AG10803 (cell line): ENCODE measurements around the gene SMNDC1.

ENCODE experiments used
- DNase-seq: peaks from one replicate; pipeline ENCODE4 v3.0.0; 2010; ENCODE audit warnings: low read depth
- H3K4me3 ChIP-seq: 2 replicates; pipeline ENCODE4 v1.5.1; 2011; ENCODE audit warnings: mild to moderate bottlenecking, low read length, control low read depth
- CTCF ChIP-seq: conservative IDR thresholded peaks from 2 replicates; pipeline ENCODE4 v1.5.1; 2011; ENCODE audit warnings: mild to moderate bottlenecking, low read length, control low read depth, inconsistent platforms

Gene SMNDC1

GRCh38 chr10:110321869-110322620, 17.3 kb upstream of the SMNDC1 start:
- H3K4me3 ChIP-seq, result no peak overlapping the region
- no peak for DNase-seq
- TF ChIP-seq CTCF, result no peak

GRCh38 chr10:110317866-110318850, 13.4 kb upstream of the SMNDC1 start:
- DNase-seq, result no peak

GRCh38 chr10:110313674-110314073, 9.0 kb upstream of the SMNDC1 start:
- no peak overlapping the region for H3K4me3 ChIP-seq
- no peak for TF ChIP-seq CTCF
- DNase-seq, result no peak

More at GRCh38 chr10:110317866-110318850, 13.4 kb upstream of the SMNDC1 start:
- TF ChIP-seq CTCF, result no peak
- no peak overlapping the region for H3K4me3 ChIP-seq

- TF ChIP-seq CTCF, result no peak
- DNase-seq, result peak; percentile 52
- H3K4me3 ChIP-seq, result no peak overlapping the region
Measured at GRCh38 chr10:110312206-110312605, 7.5 kb upstream of the SMNDC1 start.

- no peak overlapping the region for H3K4me3 ChIP-seq
- peak; percentile 56 for DNase-seq
- peak; percentile 81 for TF ChIP-seq CTCF
Measured at GRCh38 chr10:110311357-110311949, 6.7 kb upstream of the SMNDC1 start.

GRCh38 chr10:110310741-110311140, 6.0 kb upstream of the SMNDC1 start:
- DNase-seq, result no peak
- TF ChIP-seq CTCF, result no peak
- H3K4me3 ChIP-seq, result no peak overlapping the region
